ENCODE measurements around the gene RDM1.

DNA sequence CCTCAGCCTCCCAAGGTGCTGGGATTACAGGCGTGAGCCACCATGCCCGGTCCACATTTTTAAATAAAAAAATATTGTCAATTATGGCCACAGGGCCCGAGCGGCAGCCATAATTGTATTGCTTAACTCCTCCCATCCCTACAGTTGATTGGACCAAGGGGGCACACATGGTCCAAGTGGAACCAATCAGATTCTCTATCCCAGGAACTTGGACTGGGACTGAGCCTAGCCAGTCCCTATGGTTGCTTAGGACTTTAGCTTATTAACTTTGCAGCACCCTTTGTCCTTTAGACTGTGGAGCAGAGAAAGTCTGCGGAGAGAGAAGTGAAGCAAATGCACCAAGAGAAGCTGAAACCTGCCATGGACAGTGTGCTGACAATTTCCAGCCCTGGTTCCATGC is 5.5 kb upstream of the RDM1 start:
- TF ChIP-seq, protein P1, sequence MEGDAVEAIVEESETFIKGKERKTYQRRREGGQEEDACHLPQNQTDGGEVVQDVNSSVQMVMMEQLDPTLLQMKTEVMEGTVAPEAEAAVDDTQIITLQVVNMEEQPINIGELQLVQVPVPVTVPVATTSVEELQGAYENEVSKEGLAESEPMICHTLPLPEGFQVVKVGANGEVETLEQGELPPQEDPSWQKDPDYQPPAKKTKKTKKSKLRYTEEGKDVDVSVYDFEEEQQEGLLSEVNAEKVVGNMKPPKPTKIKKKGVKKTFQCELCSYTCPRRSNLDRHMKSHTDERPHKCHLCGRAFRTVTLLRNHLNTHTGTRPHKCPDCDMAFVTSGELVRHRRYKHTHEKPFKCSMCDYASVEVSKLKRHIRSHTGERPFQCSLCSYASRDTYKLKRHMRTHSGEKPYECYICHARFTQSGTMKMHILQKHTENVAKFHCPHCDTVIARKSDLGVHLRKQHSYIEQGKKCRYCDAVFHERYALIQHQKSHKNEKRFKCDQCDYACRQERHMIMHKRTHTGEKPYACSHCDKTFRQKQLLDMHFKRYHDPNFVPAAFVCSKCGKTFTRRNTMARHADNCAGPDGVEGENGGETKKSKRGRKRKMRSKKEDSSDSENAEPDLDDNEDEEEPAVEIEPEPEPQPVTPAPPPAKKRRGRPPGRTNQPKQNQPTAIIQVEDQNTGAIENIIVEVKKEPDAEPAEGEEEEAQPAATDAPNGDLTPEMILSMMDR (IDR thresholded peaks at IDR 0.05) = no peak
- no peak for TF ChIP-seq EP300 (IDR thresholded peaks at IDR 0.05)
- no peak for TF ChIP-seq POLR2A (IDR thresholded peaks at IDR 0.05)

Data from suprapubic skin (tissue), 3 donors.